Caco-2 (cell line): ENCODE results near the gene FNDC11. TPM values are rescaled to one million over a fixed set of nuclear protein-coding genes. Genes with fewer than 3 reads are reported as not detected.

Experiments used
- BruUV-seq: library from RNA; stranded (reverse); fragments of 400-500 nt; replicated peaks from 2 replicates; lab custom pipeline; 2021; lab: Mats Ljungman, UMichigan
- CTCF ChIA-PET: fragments of 300-600 bp; sonication (Branson Sonifier 250); formaldehyde crosslinking; loops from one replicate; lab custom pipeline; 2022; ENCODE audit warnings: antibody characterized with exemption; lab: Charles Lee
- POLR2A ChIA-PET: fragments of 300-600 bp; sonication (Branson Sonifier 250); formaldehyde crosslinking; loops from one replicate; lab custom pipeline; 2022; ENCODE audit warnings: antibody characterized with exemption; lab: Charles Lee
- DNase-seq, 2 experiments: peaks; one replicate each; pipeline versions ENCODE4 v3.0.0 to v3.0.0-alpha.2; 2020 to 2022
- H3K27me3 ChIP-seq: replicated peaks from 2 replicates; pipeline ENCODE4 v1.6.0; 2011; ENCODE audit warnings: low read length; ENCODE audit not compliant: control insufficient read depth, insufficient read depth
- H3K36me3 ChIP-seq: 2 replicates; pipeline ENCODE4 v1.5.1; 2011; ENCODE audit warnings: low read length; ENCODE audit not compliant: control insufficient read depth, insufficient read depth
- H3K4me1 ChIP-seq: fragments of 250-450 bp; sonication (Bioruptor Pico); 2 replicates; pipeline ENCODE4 v1.5.1; 2020; ENCODE audit warnings: mild to moderate bottlenecking
- H3K4me3 ChIP-seq: 2 replicates; pipeline ENCODE4 v1.5.1; 2011; ENCODE audit warnings: low read depth, mild to moderate bottlenecking, control low read depth, low read length
- H3K9me3 ChIP-seq: fragments of 250-450 bp; sonication (Bioruptor Pico); 2 replicates; pipeline ENCODE4 v1.5.1; 2020; ENCODE audit warnings: mild to moderate bottlenecking, moderate library complexity
- H3K27ac Mint-ChIP-seq: one replicate; pipeline ENCODE4 v1.8.0; 2022; ENCODE audit warnings: mixed read lengths; ENCODE audit not compliant: unreplicated experiment
- H3K27me3 Mint-ChIP-seq: one replicate; pipeline ENCODE4 v1.8.0; 2022; ENCODE audit warnings: mixed read lengths; ENCODE audit not compliant: insufficient read depth, unreplicated experiment
- H3K36me3 Mint-ChIP-seq: one replicate; pipeline ENCODE4 v1.8.0; 2022; ENCODE audit warnings: mild to moderate bottlenecking, mixed read lengths; ENCODE audit not compliant: insufficient read depth, unreplicated experiment
- H3K4me1 Mint-ChIP-seq: one replicate; pipeline ENCODE4 v1.8.0; 2022; ENCODE audit warnings: low read depth, mixed read lengths; ENCODE audit not compliant: unreplicated experiment
- H3K4me3 Mint-ChIP-seq: one replicate; pipeline ENCODE4 v1.8.0; 2022; ENCODE audit warnings: mild to moderate bottlenecking, moderate library complexity, mixed read lengths; ENCODE audit not compliant: unreplicated experiment
- H3K9me3 Mint-ChIP-seq: one replicate; pipeline ENCODE4 v1.8.0; 2022; ENCODE audit warnings: mixed read lengths; ENCODE audit not compliant: unreplicated experiment
- intact Hi-C: fragments of 100-400 bp; cut with micrococcal nuclease; formaldehyde crosslinking; loops from one replicate; pipeline ENCODE4 v1.10.0; 2022; ENCODE audit not compliant: unreplicated experiment
- total RNA-seq: library from RNA; stranded (reverse); gene quantifications from 2 replicates; pipeline ENCODE4 v1.2.3, GENCODE V29; 2022
- TF ChIP-seq, protein P1 (sequence below), 2 experiments: fragments of 200-600 bp in 1 of 2; IDR thresholded peaks; 1 replicate in 1 of 2; 2 replicates in 1 of 2; pipeline versions ENCODE4 v1.5.1 to v1.8.0; 2011 to 2022; ENCODE audit warnings: antibody characterized with exemption in 1 of 2, control low read depth in 1 of 2, inconsistent platforms in 1 of 2, low read depth in 1 of 2, low read length in 1 of 2, mild to moderate bottlenecking in 1 of 2, moderate library complexity in 1 of 2; ENCODE audit not compliant: insufficient read depth in 1 of 2, severe bottlenecking in 1 of 2, unreplicated experiment in 1 of 2

The FNDC11 gene
- total RNA-seq, 1 experiment from 2014 or later: not detected

DNA sequence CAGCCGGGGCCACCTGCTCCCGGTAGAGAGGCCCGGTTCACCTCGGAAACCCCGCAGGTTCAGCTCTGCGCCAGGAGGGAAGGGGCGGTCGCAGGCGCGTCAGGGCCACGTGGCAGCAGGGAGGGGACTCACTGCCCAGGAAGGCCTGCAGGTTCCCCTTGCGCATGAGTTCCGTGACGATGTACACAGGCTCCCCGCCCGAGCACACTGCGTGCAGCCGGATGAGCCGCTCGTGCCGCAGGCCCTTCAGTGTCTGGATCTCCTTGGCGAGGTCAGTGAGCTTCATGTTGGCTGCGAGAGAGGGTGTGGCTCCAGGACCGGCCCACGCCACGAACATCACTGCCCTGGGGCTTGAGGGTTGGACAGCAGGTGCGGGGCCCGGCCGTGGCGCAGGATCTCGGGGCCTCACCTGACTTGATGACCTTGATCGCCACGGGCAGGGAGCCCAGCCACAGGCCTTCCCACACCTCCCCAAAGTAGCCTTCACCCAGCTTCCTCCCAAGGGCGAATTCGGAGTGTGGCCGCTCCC lies 11.9 kb upstream of the FNDC11 start:
- Mint-ChIP-seq H3K27ac (no peak overlapping the region), H3K4me3 (no peak overlapping the region), H3K27me3 (no peaks in the 10 kb centered on the region), H3K36me3 (peaks cover 5% of the 10 kb centered on the region), H3K9me3 (no peaks in the 10 kb centered on the region), H3K4me1 (peaks cover 22% of the 10 kb centered on the region)
- Histone ChIP-seq H3K4me3 (no peak overlapping the region), H3K36me3 (no peaks in the 10 kb centered on the region), H3K4me1 (peaks cover 36% of the 10 kb centered on the region), H3K27me3 (no peaks in the 10 kb centered on the region), H3K9me3 (no peaks in the 10 kb centered on the region)
- BruUV-seq: no TSS peak
- TF ChIP-seq, protein P1, sequence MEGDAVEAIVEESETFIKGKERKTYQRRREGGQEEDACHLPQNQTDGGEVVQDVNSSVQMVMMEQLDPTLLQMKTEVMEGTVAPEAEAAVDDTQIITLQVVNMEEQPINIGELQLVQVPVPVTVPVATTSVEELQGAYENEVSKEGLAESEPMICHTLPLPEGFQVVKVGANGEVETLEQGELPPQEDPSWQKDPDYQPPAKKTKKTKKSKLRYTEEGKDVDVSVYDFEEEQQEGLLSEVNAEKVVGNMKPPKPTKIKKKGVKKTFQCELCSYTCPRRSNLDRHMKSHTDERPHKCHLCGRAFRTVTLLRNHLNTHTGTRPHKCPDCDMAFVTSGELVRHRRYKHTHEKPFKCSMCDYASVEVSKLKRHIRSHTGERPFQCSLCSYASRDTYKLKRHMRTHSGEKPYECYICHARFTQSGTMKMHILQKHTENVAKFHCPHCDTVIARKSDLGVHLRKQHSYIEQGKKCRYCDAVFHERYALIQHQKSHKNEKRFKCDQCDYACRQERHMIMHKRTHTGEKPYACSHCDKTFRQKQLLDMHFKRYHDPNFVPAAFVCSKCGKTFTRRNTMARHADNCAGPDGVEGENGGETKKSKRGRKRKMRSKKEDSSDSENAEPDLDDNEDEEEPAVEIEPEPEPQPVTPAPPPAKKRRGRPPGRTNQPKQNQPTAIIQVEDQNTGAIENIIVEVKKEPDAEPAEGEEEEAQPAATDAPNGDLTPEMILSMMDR (IDR thresholded peaks at IDR 0.05; ENCODE audit: insufficient read depth in 1 of 2, low read depth in 1 of 2, low read length in 1 of 2, severe bottlenecking in 1 of 2, unreplicated experiment in 1 of 2): no peak
- POLR2A ChIA-PET: interaction anchor here (0.6 kb wide), 1 partner anchor 414 kb away, joined by 5 read pairs; the partner anchor contains the start of gene UCKL1
- CTCF ChIA-PET: interaction anchor here (0.6 to 1.4 kb wide), 8 partner anchors 12 to 523 kb away, joined by 3 to 4 read pairs (median 3); no protein-coding TSS in a partner anchor
- intact Hi-C loops: no loop called here
- DNase-seq: no peak

DNA sequence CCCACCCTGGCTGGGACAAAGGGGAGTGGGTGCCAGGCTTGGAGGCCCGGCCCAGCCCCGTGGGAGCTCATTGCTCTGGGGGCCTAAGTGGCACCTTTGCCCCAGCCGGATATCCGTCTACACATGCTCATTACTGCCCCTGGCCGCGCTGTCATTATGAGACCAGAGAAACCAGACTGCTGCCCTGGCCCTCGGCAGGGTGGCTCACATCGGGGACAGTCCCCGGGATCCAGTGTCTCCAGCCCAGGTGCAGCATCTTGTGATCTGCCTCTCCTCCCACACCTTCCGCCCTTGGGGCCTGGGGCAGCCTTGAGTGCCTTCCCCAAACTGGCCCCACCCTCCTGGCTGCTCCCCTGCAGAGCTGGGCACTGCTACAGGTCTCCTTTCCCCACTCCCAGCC lies 11.3 kb upstream of the FNDC11 start:
- intact Hi-C loops: no loop called here
- no peak for DNase-seq
- Mint-ChIP-seq H3K4me3 (no peak overlapping the region), H3K27me3 (no peaks in the 10 kb centered on the region), H3K4me1 (peaks cover 22% of the 10 kb centered on the region), H3K27ac (no peak overlapping the region), H3K36me3 (peaks cover 4% of the 10 kb centered on the region), H3K9me3 (no peaks in the 10 kb centered on the region)
- ChIA-PET POLR2A (interaction anchor here (0.6 kb wide), 1 partner anchor 82 kb away, joined by 5 read pairs; no protein-coding TSS in a partner anchor), CTCF (interaction anchor here (0.6 to 1.4 kb wide), 3 partner anchors 14 to 179 kb away, joined by 3 read pairs; no protein-coding TSS in a partner anchor)
- Histone ChIP-seq H3K27me3 (no peaks in the 10 kb centered on the region), H3K9me3 (no peaks in the 10 kb centered on the region), H3K4me3 (no peak overlapping the region), H3K4me1 (peaks cover 30% of the 10 kb centered on the region), H3K36me3 (no peaks in the 10 kb centered on the region)
- TF ChIP-seq, protein P1 (IDR thresholded peaks at IDR 0.05; ENCODE audit: insufficient read depth in 1 of 2, low read depth in 1 of 2, low read length in 1 of 2, severe bottlenecking in 1 of 2, unreplicated experiment in 1 of 2): no peak
- BruUV-seq: no TSS peak

DNA sequence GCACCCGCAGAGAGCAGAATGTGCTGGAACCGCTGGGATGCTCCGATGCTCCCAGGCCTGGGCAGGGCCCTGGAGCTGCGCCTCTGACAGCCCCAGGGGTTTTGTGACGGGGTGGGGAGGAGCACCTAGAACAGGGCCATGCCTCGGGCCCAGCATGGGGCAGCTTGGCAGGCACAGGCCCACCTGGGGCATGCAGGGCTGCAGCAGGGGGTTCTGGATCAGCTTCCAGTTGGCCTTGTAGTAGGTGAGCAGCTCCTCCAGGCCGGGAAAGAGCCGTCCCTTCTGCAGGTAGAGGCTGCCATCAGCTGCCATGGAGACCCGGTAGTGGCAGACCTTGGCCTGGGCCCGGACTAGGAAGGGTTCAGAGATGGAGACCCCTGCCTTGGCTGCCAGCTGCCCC lies 10.8 kb upstream of the FNDC11 start:
- Mint-ChIP-seq H3K9me3 (no peaks in the 10 kb centered on the region), H3K27ac (no peak overlapping the region), H3K27me3 (no peaks in the 10 kb centered on the region), H3K4me3 (no peak overlapping the region), H3K4me1 (peaks cover 22% of the 10 kb centered on the region), H3K36me3 (no peaks in the 10 kb centered on the region)
- no TSS peak for BruUV-seq
- CTCF ChIA-PET: no interaction called here
- H3K4me1 ChIP-seq: peaks cover 28% of the 10 kb centered on the region
- no peak for DNase-seq
- POLR2A ChIA-PET: interaction anchor here (0.6 kb wide), 1 partner anchor 81 kb away, joined by 5 read pairs; no protein-coding TSS in a partner anchor
- H3K27me3 ChIP-seq: no peaks in the 10 kb centered on the region
- intact Hi-C loops: no loop called here
- TF ChIP-seq, protein P1 (IDR thresholded peaks at IDR 0.05; ENCODE audit: insufficient read depth in 1 of 2, low read depth in 1 of 2, low read length in 1 of 2, severe bottlenecking in 1 of 2, unreplicated experiment in 1 of 2): no peak
- H3K9me3 ChIP-seq: no peaks in the 10 kb centered on the region
- H3K36me3 ChIP-seq: no peaks in the 10 kb centered on the region
- H3K4me3 ChIP-seq: no peak overlapping the region
